DMS 273 (cell line): Measurements from ENCODE around the gene SMAD4.
"Not testable (repeated sequence)": the region's sequence is repeated elsewhere in the genome, so short reads cannot be mapped to it uniquely, and the experiment has no call there.

Source experiments
- DNase-seq: peaks from one replicate; lab custom pipeline; 2025; ENCODE audit not compliant: unreplicated experiment; lab: John Stamatoyannopoulos, UW

Gene SMAD4

DNA sequence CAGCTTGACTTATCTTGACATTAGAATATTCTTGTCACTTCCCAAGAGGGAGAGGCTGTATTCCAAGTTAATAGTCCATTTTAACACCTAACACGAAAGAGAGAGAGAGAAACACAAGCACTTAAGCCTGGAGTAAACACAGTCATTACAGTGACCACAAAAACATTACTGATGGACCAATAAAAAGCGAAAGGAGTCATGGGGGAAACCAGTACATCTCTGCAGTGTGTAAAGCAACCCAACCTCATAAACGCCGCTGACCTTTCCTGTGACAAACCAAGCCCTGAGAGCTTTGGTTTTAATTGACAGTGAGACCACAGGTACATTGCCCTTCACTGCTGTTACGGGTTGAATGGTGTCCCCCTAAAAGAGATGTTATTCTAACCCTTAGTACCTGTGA, 78.3 kb downstream of the SMAD4 start:
- no peak for DNase-seq

DNA sequence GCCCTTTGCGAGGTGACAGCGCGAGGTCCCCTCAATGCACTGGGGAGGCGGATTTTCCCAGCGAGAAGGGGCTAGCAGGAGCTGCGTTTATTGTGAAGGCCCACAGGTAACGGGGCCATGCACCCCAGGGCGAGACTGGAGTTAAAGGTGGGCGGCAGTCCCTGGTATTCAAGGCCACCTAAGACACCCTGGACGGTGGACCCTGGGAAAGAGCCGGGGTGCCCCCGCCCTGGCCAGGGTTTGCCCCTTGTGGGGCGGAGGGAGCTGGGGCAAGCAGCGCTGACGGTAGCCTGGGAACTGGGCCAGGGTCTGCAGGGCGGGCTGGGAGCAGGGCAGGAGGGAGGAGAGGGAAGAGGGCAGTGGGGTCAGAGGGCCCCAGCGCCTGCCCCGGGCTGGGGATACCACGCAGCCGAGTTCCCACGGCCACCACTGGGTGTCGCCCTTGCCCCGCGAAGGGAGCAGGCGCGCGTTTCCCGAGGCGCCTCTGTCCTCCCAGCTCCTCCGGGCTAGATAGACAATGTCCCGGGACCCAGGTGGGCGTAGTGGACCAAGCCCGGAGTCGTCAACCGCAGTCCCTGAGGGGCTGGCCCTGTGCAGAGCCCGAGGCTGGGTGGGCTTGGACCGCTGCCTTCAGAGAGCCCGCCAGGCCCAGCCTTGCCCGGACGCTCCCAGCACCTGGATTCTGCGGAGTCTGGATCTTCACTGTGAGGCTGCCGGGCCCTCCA, 80.2 kb downstream of the SMAD4 start:
- peak; percentile 82 for DNase-seq

DNA sequence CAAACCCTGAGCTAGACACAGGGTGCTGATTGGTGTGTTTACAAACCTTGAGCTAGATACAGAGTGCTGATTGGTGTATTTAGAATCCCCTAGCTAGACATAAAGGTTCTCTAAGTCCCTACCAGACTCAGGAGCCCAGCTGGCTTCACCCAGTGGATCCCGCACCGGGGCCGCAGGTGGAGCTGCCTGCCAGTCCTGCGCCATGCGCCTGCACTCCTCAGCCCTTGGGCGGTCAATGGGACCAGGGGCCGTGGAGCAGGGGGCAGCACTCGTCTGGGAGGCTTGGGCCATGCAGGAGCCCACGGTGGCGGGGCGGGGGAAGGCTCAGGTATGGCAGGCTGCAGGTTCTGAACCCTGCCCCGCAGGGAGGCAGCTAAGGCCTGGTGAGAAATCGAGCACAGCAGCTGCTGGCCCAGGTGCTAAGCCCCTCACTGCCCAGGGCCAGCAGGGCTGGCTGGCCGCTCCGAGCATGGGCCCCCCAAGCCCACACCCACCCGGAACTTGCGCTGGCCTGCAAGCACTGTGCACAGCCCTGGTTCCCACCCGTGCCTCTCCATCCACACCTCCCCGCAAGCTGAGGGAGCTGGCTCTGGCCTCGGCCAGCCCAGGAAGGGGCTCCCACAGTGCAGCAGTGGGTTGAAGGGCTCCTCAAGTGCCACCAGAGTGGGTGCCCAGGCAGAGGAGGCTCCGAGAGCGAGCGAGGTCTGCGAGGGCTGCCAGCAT, 81.8 kb downstream of the SMAD4 start:
- not testable (repeated sequence) for DNase-seq

DNA sequence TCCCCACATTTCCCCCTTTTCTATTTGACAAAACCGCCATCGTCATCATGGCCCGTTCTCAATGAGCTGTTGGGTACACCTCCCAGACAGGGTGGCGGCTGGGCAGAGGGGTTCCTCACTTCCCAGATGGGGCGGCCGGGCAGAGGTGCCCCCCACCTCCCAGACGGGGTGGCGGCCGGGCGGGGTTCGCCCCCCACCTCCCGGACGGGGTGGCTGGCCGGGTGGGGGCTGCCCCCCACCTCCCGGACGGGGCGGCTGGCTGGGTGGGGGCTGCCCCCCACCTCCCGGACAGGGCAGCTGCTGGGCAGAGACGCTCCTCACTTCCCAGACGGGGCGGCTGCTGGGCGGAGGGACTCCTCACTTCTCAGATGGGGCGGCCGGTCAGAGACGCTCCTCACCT, 87.0 kb downstream of the SMAD4 start:
- not testable (repeated sequence) for DNase-seq

DNA sequence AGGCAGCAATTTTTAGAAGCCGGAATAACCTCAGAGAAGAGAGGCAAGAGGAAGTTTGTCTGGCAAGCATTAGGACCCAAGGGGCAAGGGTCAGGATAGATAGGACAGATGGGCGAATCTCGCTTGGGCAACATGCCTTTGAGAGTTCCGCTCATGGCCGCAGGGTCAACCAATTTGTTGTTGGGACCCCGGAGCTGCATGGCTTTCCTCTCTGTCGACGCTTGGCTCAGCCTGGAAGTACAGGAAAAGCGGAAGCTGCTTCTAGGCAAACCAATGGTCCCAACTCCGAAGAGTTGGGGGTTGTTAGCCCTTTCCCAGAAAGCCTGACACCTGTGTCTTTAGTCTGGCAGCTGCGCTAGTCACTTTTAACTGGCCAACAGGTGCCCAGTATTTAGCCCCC, 89.5 kb downstream of the SMAD4 start:
- not testable (repeated sequence) for DNase-seq

DNA sequence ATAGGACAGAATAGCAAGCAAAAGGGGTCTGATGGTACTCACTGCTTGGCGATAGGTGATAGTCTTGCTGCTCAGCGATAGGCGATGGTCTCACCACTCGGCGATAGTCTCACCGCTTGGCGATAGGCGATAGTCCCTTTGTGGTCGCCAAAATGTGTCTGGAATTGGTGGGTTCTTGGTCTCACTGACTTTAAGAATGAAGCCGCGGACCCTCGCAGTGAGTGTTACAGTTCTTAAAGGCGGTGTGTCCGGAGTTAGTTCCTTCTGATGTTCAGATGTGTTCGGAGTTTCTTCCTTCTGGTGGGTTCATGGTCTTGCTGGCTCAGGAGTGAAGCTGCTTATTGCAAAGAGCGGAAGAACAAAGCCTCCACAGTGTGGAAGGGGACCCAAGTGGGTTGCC, 90.0 kb downstream of the SMAD4 start:
- not testable (repeated sequence) for DNase-seq

DNA sequence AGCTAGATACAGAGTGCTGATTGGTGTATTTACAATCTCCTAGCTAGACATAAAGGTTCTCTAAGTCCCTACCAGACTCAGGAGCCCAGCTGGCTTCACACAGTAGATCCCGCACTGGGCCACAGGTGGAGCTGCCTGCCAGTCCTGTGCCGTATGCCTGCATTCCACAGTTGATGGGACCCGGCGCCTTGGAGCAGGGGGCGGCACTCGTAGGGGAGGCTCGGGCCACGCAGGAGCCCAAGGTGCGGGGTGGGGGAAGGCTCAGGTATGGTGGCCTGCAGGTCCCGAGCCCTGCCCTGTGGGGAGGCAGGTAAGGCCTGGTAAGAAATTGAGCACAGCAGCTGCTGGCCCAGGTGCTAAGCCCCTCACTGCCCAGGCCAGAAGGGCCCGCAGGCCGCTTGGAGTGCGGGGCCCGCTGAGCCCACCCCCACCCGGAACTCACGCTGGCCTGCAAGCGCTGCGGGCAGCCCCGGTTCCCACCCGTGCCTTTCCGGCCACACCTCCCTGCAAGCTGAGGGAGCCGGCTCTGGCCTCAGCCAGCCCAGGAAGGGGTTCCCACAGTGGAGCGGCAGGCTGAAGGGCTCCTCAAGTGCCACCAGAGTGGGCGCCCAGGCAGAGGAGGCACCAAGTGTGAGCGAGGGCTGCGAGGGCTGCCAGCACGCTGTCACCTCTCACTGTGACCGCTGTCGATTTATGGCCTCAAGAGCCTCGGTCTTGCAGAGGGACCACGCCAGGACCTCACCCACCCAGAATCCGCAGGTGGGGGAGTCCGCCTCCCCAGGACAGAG, 91.0 kb downstream of the SMAD4 start:
- DNase-seq, result no peak

DNA sequence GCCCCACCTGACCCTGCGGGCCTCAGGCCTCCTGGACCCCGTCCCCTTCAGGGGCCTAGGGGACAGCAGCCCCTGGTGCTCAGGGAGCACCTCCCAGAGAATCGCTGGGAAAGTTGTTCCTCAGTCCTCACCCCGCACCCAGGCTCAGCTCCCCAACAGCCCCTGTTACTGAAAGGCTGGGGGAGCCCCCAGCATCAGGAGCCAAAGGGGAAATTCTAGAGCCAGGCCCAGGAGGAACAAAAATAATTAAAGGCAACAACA, 91.5 kb downstream of the SMAD4 start:
- no peak for DNase-seq

DNA sequence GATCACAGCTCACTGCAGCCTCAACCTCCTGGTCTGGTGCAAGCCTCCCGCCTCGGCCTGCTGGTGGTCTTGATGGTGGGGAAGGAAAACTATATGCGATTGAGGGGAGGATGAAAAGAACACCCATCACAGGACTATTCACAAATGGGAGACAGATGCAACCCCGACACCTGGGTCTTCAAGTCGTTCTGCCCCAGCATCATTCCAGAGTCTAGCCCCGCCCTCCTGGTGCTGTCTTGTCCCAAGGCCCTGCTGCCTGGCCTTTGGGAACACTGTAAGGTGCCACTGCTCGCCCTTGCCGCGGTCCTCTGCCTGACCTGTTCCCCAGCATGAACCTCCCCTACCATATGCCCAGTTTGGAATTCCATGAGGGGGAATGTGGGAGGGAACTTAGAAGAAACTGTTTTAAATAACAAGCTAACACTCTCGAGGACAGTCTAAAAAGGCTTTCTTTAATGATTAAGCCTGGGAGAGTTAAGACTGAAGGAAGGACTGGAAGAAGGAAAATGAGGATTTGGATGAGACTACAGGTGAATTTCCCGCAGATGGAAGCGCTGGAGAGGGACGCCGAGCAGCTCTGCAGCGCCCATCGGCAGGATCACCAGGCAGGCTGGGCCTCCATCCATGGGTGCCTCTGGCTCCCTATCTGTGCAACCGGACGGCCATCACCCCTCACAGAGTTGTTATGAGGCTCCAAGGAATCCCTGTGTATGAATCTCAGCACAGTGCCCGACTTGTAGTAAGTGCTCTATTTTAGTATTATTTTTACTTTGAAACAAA, 92.4 kb downstream of the SMAD4 start:
- DNase-seq, result no peak

DNA sequence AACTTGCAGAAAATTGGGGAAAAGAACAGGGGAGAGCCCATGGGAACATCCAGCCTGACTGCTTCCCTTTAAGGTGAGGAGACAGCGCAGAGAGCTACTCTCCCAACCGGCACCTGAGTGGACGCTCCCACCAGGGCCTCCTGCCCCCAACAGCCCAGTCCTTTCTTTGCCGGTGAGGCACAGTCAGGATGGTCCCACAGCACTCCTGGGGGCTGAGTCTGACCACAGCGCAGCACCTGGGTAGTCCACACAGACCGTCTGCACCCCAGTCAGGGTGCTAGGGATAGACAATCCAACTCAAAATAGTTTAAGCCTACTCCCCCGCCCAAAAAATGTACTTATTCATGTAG, 93.0 kb downstream of the SMAD4 start:
- DNase-seq, result no peak

DNA sequence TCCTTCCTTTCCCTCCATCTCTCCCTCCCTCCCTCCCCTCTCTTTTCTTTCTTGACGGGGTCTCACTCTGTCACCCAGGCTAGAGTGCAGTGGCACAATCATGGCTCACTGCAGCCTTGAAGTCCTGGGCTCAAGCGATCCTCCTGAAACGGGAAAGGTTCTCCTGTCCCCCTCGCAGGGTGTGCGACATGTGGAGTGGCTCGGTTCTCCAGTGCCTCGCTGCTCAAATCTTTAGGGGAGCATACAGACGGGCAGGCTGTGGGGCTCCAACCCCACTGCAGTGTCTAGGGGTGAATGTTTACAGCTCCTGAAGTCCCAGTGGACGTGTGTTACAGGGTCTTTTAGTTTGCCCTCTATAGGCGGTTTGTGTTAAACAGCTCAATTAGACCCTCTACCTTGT, 93.5 kb downstream of the SMAD4 start:
- no peak for DNase-seq

DNA sequence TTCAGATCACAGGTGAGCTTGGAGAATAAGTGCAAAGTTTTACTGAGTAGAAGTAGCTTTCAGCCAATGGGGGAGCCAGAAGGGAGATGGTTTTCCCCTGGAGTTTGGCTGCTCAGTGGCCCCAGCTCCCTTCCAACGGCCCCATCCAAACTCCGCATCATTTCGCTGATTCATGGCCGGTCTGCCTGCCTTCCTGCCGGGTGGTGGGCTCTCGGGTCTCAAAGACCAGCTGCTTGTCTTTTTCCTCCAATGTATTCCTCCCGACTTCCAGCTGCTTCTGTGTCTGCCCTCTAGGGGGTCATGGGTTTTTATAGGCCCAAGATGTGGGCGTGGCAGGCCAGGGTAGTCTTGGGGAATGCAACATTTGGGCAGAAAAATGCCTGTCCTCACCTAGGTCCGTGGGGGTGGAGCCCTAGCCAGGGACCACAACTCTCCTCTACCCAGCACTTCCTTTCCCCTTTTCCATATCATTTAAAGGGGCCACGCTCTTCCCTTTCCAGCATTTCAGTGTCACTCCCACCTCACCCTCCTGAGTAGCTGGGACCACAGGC, 94.0 kb downstream of the SMAD4 start:
- DNase-seq, result no peak

DNA sequence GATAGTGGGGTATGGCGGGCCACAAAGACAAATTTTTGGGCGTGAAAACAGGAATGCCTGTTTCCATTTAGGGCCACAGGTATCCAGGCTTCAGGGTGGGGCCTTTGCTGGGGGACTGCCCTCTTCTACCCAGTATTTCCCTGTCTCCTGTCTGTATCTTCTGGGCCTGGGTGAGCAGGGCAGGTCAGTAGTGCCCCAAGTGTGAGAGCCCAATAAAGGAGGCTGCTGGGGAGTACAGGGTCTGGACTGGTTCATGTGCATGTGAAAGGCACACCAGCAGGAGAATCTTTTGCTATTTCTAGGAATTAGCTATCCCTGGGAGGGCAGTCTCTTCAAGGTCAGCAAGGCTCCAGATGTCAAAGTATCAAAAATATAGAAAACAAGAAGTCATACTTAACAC, 96.0 kb downstream of the SMAD4 start:
- DNase-seq, result no peak

DNA sequence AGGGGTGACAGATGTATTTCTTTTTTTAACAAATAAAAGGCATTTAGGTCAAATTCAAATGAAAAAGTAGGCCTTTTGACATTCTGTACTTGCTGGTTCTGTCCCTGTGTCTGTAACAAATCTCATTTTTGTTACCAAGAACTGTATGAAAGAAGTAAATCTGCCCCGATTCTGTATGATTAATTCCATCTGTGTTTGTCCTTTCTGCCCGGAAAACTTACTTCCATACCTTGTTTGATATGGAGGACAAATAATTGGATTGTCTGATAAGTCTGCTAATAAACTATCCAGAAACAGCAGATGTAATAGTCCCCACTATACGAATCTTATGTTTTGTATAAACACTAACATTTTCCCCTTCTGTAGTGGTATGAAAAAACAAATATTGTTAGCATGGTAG, 97.7 kb downstream of the SMAD4 start:
- no peak for DNase-seq

DNA sequence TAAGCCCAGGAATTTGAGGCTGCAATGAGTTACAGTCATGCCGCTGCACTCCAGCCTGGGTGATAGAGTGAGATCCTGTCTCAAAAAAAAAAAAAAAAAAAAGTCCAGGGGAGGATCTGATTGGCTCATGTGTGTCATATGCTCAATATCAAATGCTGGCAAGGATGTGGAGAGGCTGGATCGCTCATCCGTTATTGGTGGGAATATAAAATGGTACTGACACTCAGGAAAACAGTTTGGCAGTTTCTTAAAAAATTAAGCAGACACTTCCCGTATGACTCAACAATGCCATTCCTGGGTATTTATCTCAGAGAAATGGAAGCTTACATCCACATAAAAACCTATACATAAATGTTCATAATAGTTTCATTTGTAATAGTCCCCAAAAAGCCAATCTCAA, 98.5 kb downstream of the SMAD4 start:
- no peak for DNase-seq

DNA sequence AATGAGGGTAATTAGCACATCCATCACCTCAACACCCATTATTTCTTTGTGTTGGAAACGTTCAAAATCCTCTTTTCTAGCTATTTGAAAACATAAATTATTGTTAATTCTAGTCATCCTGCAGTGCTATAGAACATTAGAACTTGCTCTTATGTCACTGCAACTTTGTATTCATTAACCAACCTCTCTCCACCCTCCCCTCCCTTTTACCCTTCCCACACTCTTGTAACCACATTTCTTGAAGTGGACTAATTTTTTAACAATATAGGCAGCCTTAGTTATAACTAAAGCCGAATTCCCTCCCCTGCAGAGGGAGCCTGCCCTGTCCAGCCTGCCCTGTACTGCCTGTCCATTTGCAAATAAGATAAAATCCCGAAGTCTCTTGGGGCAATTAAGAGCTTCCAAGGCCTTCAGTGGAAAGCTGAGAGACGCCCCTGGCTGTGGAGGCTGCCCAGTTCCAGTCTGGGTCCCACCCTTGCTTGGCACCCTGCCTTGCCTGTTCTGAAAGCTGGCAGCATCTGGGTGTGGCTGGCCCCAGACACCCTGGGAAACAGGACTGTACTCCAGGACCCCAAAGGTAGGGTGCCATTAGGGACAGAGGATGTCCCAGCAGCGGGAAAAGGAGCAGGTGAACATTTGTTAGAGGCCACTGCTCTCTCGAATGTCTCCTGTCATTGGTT, 102.4 kb downstream of the SMAD4 start:
- DNase-seq, result no peak

DNA sequence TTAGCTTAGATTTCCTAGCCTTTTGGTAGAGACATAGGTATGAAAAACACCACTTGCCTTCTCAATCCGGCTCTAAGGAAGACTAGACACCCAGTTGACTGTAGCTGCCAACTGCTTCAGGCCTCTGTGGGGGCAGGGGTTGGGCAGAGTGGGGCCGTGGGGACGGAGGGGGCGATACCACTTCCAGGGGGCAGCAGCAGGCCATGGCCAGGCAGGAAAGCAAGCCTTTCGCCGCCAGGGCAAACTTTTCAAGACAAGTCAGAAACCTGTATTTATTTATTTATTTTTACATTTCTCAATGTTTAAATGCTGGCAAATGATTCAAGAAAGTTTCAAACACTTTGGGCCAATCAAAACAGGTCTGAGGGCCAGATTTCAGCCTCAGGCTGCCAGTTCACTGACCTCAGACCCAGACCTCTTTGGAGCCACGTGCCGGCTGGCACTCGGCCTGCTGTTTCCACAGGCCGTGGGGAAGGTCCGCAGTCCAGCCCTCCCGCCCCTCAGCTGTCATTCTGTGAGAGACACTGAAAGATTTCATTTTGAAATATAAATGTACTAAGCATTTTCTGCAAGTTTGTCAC, 103.7 kb downstream of the SMAD4 start:
- DNase-seq, result no peak
